Measurements from ENCODE around the gene ABCB9.

GRCh38 chr12:122937622-122938091 lies 28.6 kb downstream of the ABCB9 start:
- no peak for TF ChIP-seq EP300 (IDR thresholded peaks at IDR 0.05)
- no peak for TF ChIP-seq CTCF (IDR thresholded peaks at IDR 0.05)
- no peak for TF ChIP-seq POLR2A (IDR thresholded peaks at IDR 0.05)
- no peak for TF ChIP-seq POLR2AphosphoS5 (IDR thresholded peaks at IDR 0.05)

All from sigmoid colon (tissue), 4 donors.